HG02884 (cell line): ENCODE results near the gene DBH.
"Not testable (repeated sequence)": the region's sequence is repeated elsewhere in the genome, so short reads cannot be mapped to it uniquely, and the experiment has no call there.

Experiments used
- ATAC-seq: cut with Tn5 transposase; IDR thresholded peaks from one replicate; pipeline ENCODE4 v1.9.1; 2021; ENCODE audit warnings: mild to moderate bottlenecking, moderate library complexity; ENCODE audit not compliant: unreplicated experiment

DBH gene

DNA sequence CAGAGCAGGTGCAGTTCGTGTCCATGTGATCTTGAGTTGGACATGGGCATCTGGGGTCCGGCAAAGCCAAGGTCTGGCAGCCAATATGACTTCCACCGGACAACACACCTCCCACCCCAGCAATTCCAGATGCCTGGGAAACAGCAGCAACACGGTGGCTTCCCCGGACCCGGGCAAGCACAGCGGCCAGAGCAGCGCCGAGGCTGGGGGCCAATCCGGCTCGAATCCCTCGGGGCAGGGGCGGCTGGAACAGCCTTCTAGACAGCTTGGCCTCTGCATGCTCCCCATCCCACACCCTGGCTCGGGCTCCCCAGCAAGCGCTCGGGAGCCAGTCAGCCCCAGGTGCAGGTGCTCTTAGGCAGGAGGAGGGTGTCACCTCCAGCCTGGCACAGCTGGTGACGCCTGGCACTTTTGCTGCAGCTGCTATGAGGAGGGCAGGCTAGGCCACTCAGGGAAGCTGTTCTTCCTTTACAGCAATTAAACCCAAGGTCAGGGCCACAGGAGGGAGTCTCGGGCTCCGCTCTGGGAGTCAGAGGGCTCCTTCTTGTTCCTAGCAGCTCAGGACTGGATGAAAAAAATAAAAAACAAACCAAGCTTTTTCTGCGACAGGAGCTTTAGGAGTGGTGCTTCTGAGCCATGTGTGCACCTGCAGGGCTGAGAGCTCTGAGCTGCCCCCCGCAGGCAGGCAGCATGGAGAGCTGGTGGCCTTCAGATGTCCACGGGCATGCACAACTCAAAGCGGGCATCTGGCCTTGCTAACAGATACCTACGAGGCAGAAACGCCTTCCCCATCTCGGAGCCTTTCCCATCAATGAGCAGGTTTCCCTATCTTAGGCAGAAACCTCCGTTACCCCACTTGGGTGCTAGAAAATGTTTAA is 28.2 kb downstream of the DBH start:
- no peak for ATAC-seq

DNA sequence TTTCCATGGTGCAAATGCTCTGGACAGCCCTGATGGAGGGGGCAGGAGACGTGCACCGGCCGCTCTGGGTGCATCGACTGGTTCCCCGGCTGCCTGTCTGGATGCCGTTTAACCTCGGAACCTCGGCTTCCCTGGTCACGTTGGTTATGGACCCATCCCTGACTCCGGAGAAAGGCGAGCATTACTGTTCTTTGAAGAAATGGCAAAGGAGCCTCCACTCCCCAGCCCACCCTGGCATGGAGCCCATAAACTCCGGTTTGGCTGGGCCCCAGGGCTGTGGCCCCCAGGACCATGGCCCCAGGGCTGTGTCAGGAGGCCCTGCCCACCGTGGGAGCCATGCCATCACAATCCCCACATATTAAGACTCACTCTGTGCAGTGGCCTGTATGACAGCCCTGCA is 28.9 kb downstream of the DBH start:
- ATAC-seq, result no peak

DNA sequence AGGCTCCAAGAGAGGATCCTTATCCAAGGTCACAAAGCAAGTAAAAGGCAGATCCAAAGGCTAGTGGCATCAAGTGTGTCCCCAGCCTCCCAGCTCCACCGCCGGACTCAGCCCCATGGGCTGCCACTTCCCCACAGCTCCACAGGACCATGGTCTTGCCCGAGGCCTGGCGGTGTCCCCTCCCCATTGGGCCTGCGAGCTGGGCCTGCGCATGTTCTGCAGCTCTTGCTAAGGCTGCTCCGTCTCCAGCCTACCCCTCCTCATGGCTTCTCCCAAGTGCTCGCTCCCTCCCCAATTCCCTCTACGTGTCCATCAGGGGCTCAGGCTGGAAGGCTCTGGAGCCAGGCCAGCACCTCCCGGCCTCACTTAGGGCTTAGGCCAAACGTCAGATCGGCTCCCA is 29.4 kb downstream of the DBH start:
- ATAC-seq, result no peak

DNA sequence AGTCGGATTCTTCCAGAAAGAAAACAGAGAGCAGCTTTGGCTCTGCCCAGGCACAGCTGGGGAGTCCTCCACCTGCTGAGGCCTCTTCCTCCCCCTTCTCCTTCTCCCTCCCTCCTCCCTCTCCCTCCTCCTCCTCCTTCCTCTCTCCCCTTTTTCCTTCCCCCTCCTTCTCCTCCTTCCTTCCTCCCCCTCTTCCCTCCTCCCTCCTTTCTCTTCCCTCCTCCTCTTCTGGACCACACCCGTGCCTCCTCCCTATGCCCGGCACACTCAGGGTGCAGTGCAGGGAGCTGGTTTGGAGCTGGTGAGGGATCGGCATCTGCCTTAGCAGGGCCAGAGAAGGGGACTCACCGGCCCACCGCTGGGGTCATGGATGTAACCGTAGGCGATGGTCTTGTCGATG is 30.2 kb downstream of the DBH start:
- ATAC-seq, result no peak

DNA sequence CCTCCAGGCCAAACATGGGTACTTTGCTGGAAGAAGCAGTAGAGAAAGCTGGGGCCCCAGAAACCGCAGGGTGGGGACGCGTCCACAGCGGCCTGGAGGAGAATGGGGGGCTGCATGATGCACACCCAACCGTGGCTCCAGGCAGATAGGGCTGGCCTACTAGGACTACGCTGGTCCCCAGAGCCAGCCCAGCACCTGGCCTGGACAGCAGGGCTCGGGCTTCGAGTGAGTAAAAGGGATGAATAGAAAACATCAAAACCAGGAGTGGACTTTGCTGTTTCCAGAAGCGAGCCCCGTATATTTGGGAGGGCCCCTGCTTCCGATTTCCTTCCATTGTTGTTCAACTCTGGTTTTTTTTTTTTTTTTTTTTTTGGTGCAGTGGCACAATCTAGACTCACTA is 30.7 kb downstream of the DBH start:
- ATAC-seq, result no peak

DNA sequence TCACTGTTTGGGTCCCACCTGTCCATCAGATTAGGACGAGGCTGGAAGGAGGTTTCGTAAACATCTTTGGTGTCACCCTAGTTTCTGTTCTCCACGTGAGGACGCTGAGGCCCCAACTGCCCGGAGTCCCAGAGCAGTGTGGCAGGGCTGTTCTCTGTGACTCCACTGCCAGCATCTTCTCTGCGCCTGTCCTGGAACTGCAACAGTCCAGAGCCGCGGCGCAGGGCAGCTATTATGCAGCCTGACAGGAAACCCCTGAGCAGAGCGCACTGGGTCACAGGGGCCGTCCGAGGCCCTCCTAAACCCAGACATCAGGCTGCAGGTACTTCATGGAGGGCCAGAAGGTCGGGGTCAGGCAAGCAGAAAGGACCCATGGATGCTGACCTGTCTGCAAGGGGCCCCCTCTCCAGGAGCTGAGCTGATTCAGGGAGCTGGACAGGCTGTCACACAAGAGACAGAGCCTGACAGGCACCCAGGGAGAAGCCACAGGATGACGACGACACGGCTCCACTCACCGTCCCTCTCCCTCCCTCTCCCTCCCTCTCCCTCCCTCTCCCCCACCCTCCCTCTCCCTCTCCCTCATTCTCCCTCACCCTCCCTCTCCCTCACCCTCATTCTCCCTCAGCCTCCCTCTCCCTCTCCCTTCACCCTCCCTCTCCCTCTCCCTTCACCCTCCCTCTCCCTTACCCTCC is 31.7 kb downstream of the DBH start:
- no peak for ATAC-seq

DNA sequence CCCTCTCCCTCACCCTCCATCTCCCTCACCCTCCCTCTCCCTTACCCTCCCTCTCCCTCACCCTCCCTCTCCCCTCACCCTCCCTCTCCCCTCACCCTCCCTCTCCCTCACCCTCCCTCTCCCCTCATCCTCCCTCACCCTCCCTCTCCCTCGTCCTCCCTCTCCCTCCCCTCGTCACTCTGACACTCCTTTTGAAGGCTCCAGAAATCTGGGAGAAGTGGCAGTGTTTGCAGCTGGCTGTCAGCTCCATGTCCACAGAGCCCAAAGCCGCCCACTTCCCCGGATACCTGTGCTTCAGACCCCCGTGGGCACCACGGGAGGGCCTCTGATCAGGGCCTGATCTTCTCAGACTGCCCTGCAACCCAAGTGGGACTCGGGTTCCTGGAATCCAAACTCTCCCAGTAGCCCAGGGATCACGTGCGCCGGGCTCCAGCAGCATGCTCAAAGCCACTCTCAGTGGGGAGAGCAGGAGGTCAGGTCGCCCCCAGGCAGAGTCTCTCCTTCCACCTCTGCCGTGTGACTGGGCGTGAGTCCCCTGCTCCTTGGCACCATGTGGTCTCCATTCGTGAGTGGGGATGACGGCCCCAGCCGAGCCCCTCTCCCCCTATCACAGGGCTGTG is 33.1 kb downstream of the DBH start:
- ATAC-seq, result no peak

DNA sequence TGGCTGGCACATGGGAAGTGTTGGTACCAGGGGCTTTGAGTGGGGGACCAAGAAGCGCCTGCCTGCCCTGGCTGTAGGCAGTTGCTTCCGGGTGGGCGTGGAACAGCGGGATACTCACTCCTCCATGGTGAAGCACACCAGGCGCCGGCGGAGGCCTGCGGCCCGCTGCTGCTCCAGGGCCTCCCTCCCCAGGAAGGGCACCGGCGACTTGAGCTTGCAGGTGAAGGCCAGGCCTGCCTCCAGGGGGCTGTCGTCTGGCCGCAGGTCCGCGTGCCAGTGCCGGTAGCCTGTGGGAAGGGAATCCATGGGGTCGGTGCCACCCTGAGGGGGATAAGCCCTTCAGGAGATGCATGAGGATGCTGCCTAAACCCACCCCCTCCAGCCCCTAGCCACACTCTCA is 34.3 kb downstream of the DBH start:
- no peak for ATAC-seq

DNA sequence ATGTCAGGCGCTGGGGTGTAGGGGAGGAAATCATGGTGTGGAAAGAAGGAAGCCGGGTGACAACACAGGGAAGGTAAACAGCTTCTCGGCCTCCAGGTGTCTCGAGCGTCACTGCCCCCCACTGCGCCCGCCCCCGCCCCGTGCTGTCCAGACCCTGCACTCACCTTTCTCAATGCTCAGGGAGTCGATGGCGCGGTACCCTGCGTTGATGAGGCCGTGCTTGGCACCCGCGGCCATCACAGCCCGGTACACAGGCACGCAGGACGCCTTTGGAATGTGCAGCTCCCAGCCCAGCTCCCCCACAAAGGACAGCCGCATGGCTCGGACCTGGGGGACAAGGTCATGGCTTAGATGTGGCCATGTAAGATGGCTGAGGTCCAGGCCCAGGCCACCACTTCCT is 35.2 kb downstream of the DBH start:
- no peak for ATAC-seq

DNA sequence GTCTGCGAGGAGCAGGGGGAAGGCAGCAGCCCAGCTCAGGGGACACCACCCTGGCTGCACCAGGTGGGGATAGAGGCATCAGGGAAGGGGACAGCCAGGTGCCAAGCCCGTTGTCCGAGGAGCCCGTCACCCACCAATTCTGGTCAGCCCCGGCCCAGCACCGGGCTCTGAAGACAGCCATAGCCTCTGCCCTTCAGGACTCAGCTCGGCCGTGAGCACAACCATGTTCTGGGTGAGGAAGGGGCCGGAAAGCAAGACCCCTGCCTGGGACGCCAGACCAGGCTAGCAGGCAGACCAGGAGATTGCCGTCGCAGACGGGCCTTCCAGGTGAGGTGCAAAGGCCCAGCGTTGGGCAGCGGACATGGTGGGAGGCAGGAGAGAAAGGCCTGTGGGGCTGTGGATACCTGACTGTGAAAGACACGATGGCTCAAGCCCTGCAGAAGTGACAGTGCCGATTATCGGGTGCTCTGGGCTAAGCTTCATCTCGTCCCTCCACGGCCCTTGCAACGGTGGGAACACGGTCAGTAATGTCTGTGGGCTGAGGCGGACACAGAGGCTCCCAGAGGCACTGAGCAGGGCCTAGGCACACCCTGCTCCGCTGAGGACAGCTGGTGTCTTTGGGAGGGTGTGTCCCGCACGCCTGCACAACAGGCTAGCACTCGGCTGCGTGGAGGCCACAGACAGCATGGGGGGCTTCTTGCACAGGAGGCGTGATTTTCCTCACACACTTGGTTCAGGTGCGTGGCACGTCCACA is 36.5 kb downstream of the DBH start:
- ATAC-seq, result no peak

DNA sequence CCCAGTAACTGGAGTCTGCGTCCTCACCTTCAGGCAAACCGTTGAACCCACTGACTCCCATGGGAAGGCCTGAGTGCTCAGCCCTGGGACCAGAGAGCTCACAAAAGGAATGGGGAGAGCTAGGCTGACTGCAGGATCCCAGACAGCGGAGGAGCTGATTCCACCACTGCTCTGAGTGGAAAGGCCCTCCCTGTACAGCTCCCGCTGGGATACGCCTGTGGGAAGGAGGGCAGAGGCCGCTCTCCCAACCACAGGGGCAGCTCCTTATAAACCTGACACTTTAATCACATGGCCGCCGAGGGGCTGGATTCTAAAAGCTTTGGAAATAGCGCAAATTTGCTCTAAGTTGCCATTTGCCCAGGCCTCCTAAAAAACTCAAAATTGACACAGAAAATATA is 37.1 kb downstream of the DBH start:
- no peak for ATAC-seq

DNA sequence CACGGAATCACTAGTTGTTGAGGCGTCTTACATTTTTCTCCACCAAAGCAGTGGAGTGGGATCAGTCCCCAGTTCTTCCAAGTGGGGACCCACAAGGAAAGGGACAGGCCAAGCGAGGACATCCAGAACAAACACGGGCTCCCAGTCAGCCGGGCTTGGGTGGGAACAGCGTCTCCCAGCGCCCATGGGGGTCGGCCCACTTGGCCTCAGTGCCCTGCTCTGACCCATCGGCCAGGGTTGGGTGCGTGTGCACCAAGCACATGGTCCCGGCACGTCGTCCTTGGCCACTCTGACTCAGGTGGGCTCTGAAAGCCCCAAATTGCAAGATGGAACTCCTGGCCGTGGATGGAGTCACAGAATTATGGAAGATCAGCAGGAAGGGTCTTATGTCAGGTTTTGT is 37.9 kb downstream of the DBH start:
- no peak for ATAC-seq

DNA sequence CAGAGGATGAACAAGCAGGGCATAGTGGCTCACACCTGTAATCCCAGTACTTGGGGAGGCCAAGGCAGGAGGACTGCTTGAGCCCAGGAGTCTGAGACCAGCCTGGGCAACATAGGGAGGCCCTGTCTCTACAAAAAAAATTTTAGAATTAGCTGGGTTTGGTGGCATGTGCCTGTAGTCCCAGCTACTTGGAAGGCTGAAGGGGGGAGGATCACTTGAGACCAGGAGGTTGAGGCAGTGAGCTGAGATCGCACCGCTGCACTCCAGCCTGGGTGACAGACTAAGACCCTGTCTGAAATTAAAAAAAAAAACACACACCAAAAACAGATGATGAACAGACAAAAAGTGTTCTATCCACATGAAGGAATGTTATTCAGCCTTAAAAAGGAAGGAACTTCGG is 39.6 kb downstream of the DBH start:
- not testable (repeated sequence) for ATAC-seq

DNA sequence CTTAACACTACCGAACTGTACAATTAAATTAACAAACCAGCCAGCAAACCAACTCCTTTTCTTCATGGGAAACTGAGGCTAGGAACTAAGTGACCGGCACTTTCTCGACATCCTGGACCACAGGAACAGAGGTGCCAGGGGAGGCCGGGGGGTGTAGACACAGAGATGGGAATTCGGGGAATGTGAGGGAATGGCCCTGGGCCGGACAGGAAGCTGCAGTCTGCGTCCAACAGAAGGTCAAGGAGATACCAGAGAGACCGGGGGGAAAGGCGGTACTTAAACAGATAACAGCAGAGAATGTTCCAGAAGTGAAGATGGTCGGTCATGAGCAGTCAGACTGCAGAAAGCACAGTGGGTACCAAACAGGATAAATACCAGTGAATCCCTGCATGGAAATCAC is 40.3 kb downstream of the DBH start:
- no peak for ATAC-seq

DNA sequence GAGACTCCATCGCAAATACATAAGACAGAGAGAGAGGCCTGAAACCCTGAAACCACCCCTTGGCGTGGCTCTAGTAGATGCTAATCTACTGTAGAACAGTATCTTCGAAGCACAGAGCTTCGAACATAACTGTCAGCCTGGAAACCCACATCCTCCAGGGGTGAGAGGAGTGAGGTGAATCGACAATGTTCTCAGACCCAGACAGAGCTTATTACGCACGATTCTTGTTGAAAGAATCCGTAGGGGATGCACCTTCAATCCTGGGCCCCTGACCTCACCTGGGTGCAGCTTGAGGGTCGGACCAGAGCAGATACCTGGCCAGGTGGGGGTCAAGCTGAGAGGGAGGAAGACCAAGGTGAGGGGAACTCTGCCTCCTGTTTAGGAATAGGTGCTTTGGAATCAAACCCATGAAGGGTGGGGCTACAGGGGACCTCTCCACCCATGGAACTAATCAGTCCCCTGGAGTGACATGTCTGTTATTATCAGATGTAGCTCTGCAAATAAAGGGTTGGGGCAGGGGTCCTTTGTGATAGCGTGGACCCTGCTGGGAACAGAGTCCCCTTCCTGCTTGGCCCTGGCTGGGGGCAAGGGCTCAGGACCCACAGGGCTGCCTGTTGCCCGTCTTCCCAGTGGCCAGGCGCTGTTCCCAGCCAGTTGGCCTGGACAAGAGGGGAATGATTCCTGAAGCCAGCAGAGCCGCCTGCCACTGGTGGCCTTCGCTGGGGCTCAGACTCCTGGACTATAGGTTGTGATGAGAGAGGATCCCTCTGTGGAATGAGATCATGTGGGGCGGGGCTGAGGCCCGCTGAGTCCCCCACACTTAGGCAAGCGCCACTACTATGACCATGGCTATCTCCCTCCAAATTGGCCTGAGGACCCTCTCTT is 41.2 kb downstream of the DBH start:
- ATAC-seq, result no peak

DNA sequence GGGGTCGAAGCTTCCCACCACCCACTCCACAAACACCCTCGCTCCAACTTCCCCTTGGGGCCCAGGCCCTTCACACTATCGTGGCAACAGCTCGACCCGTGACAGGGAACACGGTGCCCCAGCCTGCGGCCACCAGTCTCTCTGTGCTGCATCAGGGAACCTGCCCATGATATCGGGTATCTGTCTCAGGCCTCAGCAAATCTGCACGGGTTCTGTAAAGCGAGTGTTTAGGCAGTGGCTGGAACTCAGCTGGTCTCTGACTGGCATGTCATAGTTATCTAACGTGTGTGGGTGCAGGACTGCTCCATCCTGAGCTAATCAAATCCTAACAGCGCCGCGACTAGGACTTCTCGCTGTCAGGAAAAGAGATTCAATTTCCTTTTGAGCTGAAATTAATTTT is 42.9 kb downstream of the DBH start:
- ATAC-seq, result no peak

DNA sequence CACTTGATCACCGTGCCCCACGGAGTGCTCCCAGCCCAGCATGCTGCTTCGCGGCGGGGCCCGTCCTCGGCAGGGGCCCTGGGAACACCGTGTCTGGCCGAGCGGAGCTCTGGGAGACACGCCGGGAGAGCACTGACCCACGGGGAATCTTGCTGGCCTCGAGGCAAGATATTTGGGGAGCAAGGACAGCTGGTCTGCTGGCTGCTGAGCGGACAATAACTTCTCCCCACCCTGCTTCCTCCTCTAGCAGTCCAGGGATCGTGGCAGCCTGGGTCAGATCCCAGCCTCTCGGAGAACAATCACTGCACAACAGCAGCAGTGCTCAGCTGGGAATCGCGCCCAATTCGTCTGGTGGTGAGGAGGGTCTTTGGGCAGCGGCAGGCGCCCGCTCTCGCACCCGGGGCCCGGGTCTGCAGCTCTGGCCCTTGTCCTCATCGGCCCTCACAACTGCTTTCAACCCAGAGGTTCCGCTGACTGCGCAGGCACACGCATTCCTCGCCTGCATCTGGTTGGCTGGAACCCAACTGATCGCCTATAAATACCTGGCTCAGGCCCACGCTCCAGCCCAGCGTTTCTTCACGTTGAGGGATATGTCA is 43.4 kb downstream of the DBH start:
- no peak for ATAC-seq

DNA sequence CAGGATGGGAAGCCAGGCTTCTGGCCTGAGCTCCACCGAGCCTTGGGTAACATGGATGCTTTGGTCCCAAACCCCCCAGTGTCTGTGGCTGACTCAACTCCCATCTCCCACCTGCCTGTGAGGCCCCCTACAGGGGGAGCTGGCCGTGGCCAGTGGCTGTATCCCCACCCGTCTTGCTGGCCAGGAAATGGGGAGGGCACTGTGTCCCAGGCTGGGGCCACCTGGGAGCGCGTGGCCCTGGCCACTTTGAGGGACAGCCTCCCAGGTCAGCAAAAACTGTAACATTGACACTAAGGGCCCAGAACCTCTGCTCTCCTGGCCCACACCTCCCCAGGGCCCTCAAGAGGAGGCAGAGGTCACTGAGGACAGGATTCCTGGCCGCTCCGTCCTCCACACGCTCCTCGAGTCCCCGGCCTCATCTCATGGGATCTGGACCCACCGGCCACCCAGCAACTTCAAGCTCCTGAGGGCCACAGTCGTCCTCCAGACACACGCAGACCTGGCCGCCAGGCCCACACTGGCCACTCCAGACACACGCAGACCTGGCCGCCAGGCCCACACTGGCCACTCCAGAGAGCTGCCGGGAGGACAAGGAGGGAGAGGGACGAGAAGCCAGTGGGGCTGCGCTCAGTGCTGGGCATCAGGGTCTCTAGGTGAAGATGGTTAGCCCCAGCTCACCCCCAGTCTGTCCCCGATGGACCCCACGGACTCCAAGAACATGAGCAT is 44.2 kb downstream of the DBH start:
- no peak for ATAC-seq

DNA sequence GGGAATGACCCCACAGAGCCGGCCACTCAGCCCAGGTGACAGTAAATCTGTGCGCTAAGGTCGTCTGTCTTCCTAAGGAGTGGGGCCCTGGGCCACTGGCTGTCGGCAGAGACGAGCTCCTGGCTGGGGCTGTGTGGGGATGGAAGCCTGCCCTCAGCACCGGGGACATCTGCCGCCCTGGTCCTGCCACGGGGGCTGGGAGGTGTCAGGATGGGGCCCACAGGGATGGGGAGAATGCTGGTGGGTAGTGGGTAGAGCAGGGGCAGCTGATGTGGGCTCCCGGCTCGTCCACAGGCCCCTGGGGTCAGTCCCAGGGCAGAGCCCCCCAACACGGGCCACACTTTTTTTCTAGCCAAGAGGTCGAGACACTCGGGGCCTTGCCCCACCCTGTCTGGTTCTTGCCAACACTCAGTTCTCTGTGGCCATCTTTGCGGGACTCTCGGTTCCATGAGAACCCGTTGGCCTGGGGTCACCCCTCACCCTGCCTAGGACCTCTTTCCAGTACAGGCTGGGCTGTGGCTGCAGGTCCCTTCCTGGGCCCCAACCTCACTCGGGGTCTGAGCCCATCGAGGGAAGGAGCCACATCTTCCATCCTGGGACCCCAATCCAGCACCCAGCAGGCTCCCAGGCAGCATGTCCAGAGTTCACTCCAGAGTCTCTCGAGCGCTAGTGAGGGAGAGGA is 45.0 kb downstream of the DBH start:
- ATAC-seq, result no peak
